HepG2 (cell line): Measurements from ENCODE around the gene SNRNP200. TPM values are rescaled to one million over a fixed set of nuclear protein-coding genes. Genes with fewer than 3 reads are reported as not detected.

Experiments used
- CBFB ChIP-seq: sonication (generic); formaldehyde crosslinking; IDR thresholded peaks from 2 replicates; pipeline ENCODE4 v1.4.0; 2020; ENCODE audit warnings: missing genetic modification reagents
- CEBPG ChIP-seq: IDR thresholded peaks from 2 replicates; pipeline ENCODE4 v1.6.1; 2016
- CENPT ChIP-seq: sonication (generic); formaldehyde crosslinking; IDR thresholded peaks from 2 replicates; pipeline ENCODE4 v1.8.0; 2022; ENCODE audit warnings: low read depth, mild to moderate bottlenecking, moderate library complexity, missing genetic modification reagents
- CERS6 ChIP-seq: sonication (generic); formaldehyde crosslinking; IDR thresholded peaks from 2 replicates; pipeline ENCODE4 v1.5.0; 2020; ENCODE audit warnings: missing genetic modification reagents
- DRAP1 ChIP-seq: IDR thresholded peaks from 2 replicates; pipeline ENCODE4 v1.6.1; 2016; ENCODE audit warnings: missing genetic modification reagents, missing compliant biosample characterization
- FOXO1 ChIP-seq: sonication (generic); formaldehyde crosslinking; IDR thresholded peaks from 2 replicates; pipeline ENCODE4 v1.4.0; 2020; ENCODE audit warnings: missing genetic modification reagents
- GRHL1 ChIP-seq: sonication (generic); formaldehyde crosslinking; conservative IDR thresholded peaks from 2 replicates; pipeline ENCODE4 v1.8.0; 2022; ENCODE audit warnings: missing genetic modification reagents
- GTF3A ChIP-seq: sonication (generic); formaldehyde crosslinking; conservative IDR thresholded peaks from 2 replicates; pipeline ENCODE4 v1.4.0; 2020; ENCODE audit warnings: mild to moderate bottlenecking, missing genetic modification reagents
- HDAC1 ChIP-seq: sonication (generic); formaldehyde crosslinking; IDR thresholded peaks from 2 replicates; pipeline ENCODE4 v1.5.1; 2020; ENCODE audit warnings: mild to moderate bottlenecking, missing genetic modification reagents
- HNRNPL ChIP-seq: fragments of 200-400 bp; formaldehyde crosslinking; IDR thresholded peaks from 2 replicates; pipeline ENCODE4 v1.6.1; 2017; ENCODE audit warnings: mild to moderate bottlenecking, low read depth, low read length
- HOXA5 ChIP-seq: sonication (generic); formaldehyde crosslinking; IDR thresholded peaks from 2 replicates; pipeline ENCODE4 v1.4.0; 2020; ENCODE audit warnings: missing genetic modification reagents
- ISX ChIP-seq: sonication (generic); formaldehyde crosslinking; conservative IDR thresholded peaks from 2 replicates; pipeline ENCODE4 v1.5.0; 2020; ENCODE audit warnings: missing genetic modification reagents
- JUND ChIP-seq: sonication (generic); formaldehyde crosslinking; IDR thresholded peaks from 2 replicates; pipeline ENCODE4 v1.8.0; 2022; ENCODE audit warnings: mild to moderate bottlenecking, missing genetic modification reagents
- LCORL ChIP-seq, 2 experiments: fragments of 450-650 bp in 1 of 2; sonication (generic) in 1 of 2; formaldehyde crosslinking in 1 of 2; IDR thresholded peaks; 2 replicates each; pipeline versions ENCODE4 v1.5.0 to v1.6.1; 2017 to 2020; ENCODE audit warnings: antibody characterized with exemption in 1 of 2, missing genetic modification reagents in 1 of 2
- MEIS1 ChIP-seq: sonication (generic); formaldehyde crosslinking; IDR thresholded peaks from 2 replicates; pipeline ENCODE4 v1.9.0; 2021; ENCODE audit warnings: mild to moderate bottlenecking, missing genetic modification reagents, moderate library complexity, borderline replicate concordance
- MXD3 ChIP-seq: IDR thresholded peaks from 2 replicates; pipeline ENCODE4 v1.6.1; 2016; ENCODE audit warnings: mild to moderate bottlenecking, missing biosample characterization, missing genetic modification reagents
- NPAS2 ChIP-seq: sonication (generic); formaldehyde crosslinking; IDR thresholded peaks from 2 replicates; pipeline ENCODE4 v1.8.0; 2022; ENCODE audit warnings: mild to moderate bottlenecking, missing genetic modification reagents, borderline replicate concordance
- RARA ChIP-seq: IDR thresholded peaks from 2 replicates; pipeline ENCODE4 v1.6.1; 2016; ENCODE audit warnings: missing genetic modification reagents, missing compliant biosample characterization
- SRSF4 ChIP-seq: fragments of 200-400 bp; formaldehyde crosslinking; IDR thresholded peaks from one replicate; pipeline ENCODE4 v1.6.1; 2018; ENCODE audit warnings: mild to moderate bottlenecking, low read depth, low read length, moderate library complexity; ENCODE audit not compliant: poor library complexity, severe bottlenecking
- ZFP62 ChIP-seq: sonication (generic); formaldehyde crosslinking; IDR thresholded peaks from 2 replicates; pipeline ENCODE4 v1.4.0; 2020; ENCODE audit warnings: missing genetic modification reagents
- ZMYM4 ChIP-seq: sonication (generic); formaldehyde crosslinking; IDR thresholded peaks from 2 replicates; pipeline ENCODE4 v1.8.1; 2023; ENCODE audit warnings: mild to moderate bottlenecking, missing genetic modification reagents
- ZNF577 ChIP-seq: sonication (generic); formaldehyde crosslinking; IDR thresholded peaks from 2 replicates; pipeline ENCODE4 v1.4.0; 2020; ENCODE audit warnings: mild to moderate bottlenecking, low read depth, missing genetic modification reagents, borderline replicate concordance
- ZNF589 ChIP-seq: sonication (generic); formaldehyde crosslinking; conservative IDR thresholded peaks from 2 replicates; pipeline ENCODE4 v1.8.0; 2022; ENCODE audit warnings: mild to moderate bottlenecking, moderate library complexity, missing genetic modification reagents
- ZNF770 ChIP-seq: sonication (generic); formaldehyde crosslinking; IDR thresholded peaks from 2 replicates; pipeline ENCODE4 v1.5.0; 2020; ENCODE audit warnings: mild to moderate bottlenecking, missing genetic modification reagents
- ZNF772 ChIP-seq: sonication (generic); formaldehyde crosslinking; IDR thresholded peaks from 2 replicates; pipeline ENCODE4 v1.5.0; 2020; ENCODE audit warnings: mild to moderate bottlenecking, missing genetic modification reagents
- polyA plus RNA-seq, 8 experiments: library from polyadenylated mRNA; depleted of rRNA in 3 of 8; stranded (reverse) in 7 of 8; unstranded in 1 of 8; fragments of >200 nt; fragmentation: Illumina TruSeq in 4 of 8; extraction: Trizol in 4 of 8; gene quantifications; 2 replicates each; pipeline versions ENCODE4 v1.2.1 to v1.2.3, GENCODE V29; 2011 to 2016; ENCODE audit warnings: low read depth in 4 of 8, missing spikeins in 1 of 8, mixed read lengths in 1 of 8; ENCODE audit not compliant: insufficient read depth in 1 of 8
- total RNA-seq, 5 experiments: library from RNA; depleted of rRNA; stranded (reverse); fragments of >200 nt; fragmentation: Illumina TruSeq; extraction: Trizol; gene quantifications; 2 replicates each; pipeline ENCODE4 v1.2.3, GENCODE V29; 2016; ENCODE audit warnings: low read depth in 1 of 5

Gene SNRNP200
- total and polyA plus RNA-seq, 2 of the 13 experiments (the other 11 are each of a cell fraction or from before 2014, with no cell fraction given), result 99.0 to 232 TPM

- TF ChIP-seq RARA (CRISPR knock-in tag) (no peak), NPAS2 (CRISPR knock-in tag) (no peak), ZNF577 (no peak), HDAC1 (CRISPR knock-in tag) (no peak), CBFB (CRISPR knock-in tag) (no peak), CERS6 (CRISPR knock-in tag) (no peak), GRHL1 (no peak), SRSF4 (no peak), HOXA5 (CRISPR knock-in tag) (peak; percentile 78; the same call in 1 of the 2 replicates), ISX (CRISPR knock-in tag) (no peak), DRAP1 (CRISPR knock-in tag) (no peak; the same call in 1 of the 2 replicates), CEBPG (CRISPR knock-in tag) (peak; percentile 82), ZNF589 (CRISPR knock-in tag) (no peak), ZMYM4 (CRISPR knock-in tag) (no peak), GTF3A (CRISPR knock-in tag) (peak; percentile 79; the same call in 1 of the 2 replicates), ZFP62 (CRISPR knock-in tag) (no peak), CENPT (CRISPR knock-in tag) (no peak), ZNF772 (peak; percentile 20; the same call in 1 of the 2 replicates), FOXO1 (CRISPR knock-in tag) (peak; percentile 62; the same call in 1 of the 2 replicates), LCORL (IDR thresholded peaks at IDR 0.05) (no peak), LCORL (CRISPR knock-in tag; IDR thresholded peaks at IDR 0.05) (peak; percentile 91), MXD3 (CRISPR knock-in tag) (no peak), MEIS1 (CRISPR knock-in tag) (no peak), JUND (no peak; the same call in 1 of the 2 replicates), HNRNPL (no peak), ZNF770 (CRISPR knock-in tag) (peak; percentile 94)
Measured at GRCh38 chr2:96261328-96262003, 43.9 kb downstream of the SNRNP200 start (continued).
